ENCODE data around the gene TOMM5.
A peak's percentile ranks its signal among the peaks of the same experiment; 100 is the strongest.
"Not testable (repeated sequence)": the region's sequence is repeated elsewhere in the genome, so short reads cannot be mapped to it uniquely, and the experiment has no call there.

TOMM5 gene

DNA sequence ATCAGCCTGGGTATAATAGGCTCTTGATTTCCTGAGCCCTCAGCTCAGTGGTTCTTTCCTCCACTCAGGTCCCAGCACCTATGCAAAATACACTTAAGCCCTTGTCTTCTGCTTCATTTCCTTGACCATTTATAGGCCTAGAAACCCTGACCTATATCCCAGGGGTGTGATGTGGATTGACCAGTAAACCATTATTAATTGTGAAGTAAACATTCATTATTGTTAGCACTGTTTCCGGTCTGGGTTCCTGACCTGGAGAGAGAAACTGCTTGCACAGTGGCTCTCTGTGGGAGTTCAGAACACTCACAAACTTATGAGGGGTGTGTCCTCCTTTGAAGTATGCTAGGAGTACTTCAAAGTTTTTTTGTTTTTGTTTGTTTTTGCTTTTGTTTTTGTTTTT is 19.6 kb upstream of the TOMM5 start:
- DNase-seq (ENCODE audit: low read depth, low spot score), result no peak

DNA sequence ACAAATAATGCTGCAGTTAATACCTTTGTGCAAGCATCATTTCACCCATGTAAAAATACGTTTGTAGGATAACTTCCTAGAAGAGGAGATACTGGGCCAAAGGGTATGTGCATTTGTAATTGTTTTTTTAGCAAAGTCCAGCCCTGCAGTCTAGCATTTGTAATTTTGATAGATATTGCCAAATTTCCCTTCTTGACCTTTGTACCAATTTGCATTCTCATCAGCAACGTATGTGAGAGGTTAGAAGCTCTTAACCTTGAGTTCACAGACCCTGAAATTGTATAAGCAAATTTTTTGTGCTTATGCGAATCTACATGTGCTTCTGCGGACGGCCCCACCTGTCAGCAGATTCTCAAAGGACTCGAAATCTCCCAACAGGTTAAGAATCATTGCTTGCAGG is 18.6 kb upstream of the TOMM5 start:
- DNase-seq (ENCODE audit: low read depth, low spot score), result no peak

DNA sequence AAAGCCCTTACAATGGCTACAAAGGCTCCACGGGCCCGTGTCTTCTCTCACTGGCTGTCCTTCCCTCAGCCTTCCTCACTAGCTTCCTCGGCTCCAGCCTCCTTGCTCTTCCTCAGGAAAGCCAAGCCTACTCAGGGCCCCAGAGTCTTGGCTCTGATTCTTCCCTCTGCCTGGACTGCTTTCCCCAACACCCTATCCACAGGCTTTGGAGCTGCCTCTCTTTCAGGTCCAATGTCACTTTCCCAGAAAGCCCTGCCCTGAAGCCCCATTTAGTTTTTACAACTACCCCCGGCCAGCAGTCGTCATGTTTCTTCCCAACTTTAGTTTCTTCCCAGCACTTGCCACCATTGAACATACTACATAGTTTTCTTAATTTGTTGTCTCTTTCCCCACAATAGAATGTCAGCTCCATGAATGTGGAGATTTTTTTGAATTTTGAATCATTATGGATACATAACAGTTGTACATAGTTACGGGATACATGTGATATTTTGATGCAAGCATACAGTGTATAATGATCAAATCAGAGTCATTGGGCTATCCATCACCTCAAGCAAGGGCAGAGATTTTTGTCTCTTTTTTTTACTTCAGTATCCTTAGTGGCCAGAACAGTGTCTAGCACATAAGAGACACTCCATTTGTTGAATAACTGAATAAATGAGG is 17.5 kb upstream of the TOMM5 start:
- no peak for DNase-seq (ENCODE audit: low read depth, low spot score)

DNA sequence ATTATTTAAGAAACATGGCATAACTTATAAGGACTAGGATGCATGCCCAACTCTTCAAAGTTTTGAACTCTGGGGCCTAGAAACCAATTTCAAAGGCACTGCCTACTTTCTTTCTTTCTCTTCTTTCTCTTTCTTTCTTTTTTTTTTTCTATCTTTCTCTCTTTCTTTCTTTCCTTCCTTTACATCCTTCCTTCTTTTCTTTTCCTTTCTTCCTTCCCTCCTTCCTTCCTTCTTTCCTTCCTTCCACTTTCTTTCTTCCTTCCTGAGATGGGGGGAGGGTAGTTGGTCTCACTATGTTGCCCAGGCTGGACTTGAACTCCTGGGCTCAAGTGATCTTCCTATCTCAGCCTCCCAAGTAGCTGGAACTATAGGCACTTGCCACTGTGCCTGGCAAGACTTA is 15.9 kb upstream of the TOMM5 start:
- DNase-seq (ENCODE audit: low read depth, low spot score), result no peak

DNA sequence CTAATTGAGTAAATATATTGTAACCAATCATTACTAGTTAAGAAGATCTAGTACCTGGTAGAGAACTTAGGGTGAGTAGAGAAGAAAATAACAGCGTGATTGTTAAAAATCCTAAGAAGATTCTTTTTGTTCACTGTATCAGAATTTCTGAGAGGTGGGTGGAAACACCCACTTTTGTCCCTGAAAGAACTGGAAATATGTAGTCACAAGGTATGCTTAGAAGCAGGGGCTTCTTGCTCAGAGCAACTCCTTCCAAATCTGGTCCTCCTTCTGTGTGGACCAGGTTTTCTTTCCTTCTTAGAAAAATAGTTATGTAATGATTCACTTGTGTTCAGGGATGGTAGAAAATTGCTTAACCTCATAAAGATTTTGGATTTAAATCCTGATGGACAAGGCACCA is 11.9 kb upstream of the TOMM5 start:
- DNase-seq (ENCODE audit: low read depth, low spot score), result no peak

DNA sequence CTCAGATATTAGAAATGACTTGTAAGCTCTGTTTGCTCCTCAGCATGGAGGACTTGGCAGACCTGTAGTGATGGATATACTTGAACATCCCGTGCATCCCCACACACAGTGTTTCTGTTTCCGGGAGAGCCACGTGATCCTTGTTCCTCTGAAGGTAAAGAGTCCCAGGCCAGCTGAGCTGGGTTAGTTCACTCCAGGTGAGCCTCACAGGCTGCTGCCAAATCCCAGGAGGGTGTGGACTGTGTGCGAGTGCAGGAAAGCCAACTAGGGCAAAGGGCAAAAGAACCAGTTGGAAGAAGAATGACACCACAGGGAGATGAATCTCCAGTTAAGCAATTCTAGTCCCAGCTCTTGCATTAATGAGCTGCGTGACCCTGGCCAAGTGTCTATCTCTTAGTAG is 10.4 kb upstream of the TOMM5 start:
- no peak for DNase-seq (ENCODE audit: low read depth, low spot score)

DNA sequence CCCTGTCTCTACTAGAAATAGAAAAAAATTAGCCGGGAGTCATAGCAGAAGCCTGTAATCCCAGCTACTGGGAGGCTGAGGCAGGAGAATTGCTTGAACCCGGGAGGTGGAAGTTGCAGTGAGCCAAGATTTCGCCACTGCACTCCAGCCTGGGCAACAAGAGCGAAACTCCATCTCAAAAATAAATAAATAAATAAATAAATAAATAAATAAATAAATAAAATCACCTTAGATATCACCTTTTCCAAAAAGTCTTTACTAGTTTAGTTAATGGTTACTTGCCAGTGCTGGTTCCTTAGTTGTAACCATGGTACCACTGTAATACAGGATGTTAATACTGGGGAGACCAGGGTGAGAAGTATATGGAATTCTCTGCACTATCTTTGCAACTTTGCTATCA is 9.7 kb upstream of the TOMM5 start:
- not testable (repeated sequence) for DNase-seq (ENCODE audit: low read depth, low spot score)

DNA sequence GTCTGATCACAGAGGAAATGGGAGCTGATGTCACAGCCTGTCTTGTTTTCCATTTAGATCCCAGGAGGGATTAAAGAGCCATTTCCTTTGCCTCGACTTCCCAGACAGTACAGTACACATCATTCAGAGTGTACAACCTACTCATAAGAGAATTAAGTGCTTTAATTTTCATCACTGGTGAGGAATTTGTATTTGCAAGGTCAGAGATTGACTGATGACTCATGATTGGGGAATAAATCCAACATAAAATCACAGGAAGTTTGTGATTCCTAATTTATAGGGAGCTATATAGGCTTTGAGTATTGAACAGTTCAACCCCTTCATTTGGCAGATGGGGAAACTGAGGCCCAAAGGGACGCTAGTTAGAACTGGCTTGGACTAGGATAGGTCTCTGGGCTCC is 4.1 kb upstream of the TOMM5 start:
- no peak for DNase-seq (ENCODE audit: low read depth, low spot score)

DNA sequence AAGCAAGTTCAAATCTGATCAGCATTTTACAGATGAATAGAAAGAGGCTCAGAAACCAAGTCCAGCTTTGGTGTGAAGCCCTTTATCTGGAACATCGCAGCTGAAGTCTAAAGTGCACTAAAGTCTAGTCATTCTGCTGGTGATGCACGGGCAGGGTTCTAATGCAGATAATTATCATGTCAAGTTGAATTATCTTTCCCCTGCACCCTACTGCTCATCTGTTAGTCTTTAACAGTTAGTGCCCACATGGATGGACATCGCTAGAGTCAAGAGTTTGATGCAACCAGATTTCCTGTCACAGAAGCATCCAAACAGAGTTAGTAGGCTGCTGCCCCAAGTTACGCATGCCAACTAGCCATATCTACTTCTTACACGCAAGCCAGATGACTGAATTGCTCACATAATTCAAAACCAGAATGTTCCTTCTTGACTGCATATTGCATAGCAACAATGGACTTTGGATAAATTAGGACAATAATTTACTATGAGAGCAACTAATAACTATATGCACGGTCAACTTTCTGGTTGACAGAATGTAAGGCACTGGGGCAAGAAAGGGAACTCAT is 1.6 kb upstream of the TOMM5 start:
- DNase-seq (ENCODE audit: low read depth, low spot score), result no peak

DNA sequence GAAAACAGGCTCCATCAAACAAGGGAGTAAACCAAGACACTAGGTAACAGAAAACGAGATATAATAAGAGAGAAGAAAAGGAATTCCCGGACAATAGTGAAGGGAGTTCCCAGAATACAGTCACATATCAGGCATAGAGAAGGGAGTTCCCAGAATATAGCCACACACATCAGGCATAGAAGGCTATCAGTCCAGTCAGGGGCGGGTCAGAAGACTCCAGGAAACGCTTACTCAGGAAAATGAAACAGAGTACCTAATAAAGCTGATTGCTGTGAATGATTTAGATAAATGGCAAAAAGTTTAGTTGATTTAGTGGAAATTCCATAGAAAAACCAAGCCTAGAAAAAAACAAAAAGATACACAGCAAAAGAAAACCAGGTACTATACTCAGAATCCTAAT is 4.9 kb downstream of the TOMM5 start:
- no peak for DNase-seq (ENCODE audit: low read depth, low spot score)

DNA sequence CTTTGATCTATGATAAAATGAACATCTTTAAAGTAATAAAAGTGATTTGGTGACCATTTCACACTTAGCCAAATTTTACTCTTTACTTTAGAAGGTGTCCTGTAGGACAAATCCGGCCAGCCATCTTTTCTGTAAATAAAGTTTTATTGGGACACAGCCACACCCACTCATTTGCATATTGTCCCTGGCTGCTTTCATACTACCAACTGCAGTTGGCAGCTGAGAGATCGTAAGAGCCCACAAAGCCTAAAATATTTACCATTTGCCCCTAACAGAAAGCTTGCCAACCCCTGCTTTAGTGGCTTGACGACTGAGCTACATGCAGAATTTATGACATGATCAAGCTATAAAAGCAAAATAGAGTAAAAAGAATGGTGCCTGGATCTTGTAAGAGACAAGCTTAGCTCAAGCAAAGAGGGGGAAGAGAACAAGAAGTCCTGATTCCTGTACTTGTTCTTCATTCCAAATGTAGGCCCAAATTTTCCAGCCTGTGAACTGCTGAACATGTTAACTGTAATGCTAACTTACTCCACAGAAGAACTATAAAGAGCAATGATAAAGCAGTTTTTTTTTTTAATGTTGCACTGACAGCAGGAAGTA is 8.8 kb downstream of the TOMM5 start:
- DNase-seq (ENCODE audit: low read depth, low spot score), result no peak

DNA sequence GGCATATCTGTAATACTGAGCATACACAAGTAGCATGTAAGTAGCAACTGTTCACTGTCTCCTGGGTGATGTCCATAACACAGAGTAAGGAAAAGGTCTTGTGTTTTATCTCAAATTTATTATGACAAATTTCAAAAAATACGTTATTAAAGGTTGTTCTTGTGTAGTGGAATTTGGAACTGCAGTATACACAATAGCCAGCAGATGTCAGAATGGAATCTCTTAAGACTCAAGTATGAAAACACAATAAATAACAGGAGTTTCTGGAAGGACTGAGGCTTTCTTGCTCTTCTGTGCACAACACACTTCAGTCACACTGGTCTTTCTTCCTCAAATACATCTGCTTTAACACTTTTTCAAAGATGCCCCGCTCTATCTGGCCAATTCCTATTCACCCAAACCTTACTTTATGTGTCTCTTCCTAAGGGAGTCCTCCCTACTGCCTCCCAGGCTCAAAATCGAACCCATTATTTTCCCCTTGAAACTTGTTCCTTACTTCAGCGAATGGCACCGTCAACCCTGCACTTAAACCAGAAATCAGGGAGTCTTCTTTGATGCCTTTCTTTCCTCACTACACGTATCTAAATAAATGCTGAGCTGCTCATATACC is 9.7 kb downstream of the TOMM5 start:
- DNase-seq (ENCODE audit: low read depth, low spot score), result peak; percentile 71

DNA sequence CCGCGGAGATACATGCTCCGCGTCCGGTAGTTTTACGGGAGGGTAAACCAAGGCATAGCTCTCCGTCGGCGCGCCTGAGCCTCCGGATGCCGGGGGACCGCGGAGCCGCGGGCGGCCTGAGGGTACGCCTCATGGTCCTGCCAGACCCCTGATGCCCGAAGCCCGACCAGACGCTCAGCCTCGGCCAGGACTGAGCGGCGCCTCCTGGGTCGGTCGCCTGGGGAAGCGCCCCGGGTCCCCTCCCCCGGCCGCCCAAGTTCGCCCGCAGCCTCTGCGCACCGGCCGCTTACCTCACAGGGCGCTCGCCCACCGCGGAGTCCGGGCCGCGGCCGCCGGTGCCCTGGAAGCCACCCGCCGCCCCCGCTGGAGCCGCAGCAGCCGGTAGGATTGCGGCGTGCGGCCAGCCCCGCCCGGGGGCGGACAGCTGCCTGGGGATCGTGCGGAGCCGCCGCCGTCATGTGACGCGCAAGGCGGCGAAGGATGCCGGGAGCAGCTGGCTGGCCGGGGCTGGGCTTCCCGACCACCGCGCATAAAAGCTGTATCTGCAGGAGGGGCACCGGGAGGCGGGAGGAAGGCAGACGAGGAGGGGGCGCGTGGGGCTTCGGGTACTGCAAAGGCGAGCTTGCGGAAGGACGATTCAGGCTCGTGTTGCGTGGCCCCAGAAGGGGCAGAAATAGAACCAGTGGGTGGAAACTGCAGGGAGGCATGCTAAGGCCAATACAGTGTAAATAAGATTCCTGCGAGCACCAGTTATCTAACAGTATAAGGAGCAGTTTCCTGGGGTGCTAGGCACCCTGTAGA is 16.3 kb downstream of the TOMM5 start, which contains the start of gene FBXO10:
TSS of gene FBXO10 (minus strand) at position 460 of the 801 bp plus-strand sequence. CDS start 34,612 bp downstream, outside the sequence.
- peak; percentile 91 for DNase-seq (ENCODE audit: low read depth, low spot score)

DNA sequence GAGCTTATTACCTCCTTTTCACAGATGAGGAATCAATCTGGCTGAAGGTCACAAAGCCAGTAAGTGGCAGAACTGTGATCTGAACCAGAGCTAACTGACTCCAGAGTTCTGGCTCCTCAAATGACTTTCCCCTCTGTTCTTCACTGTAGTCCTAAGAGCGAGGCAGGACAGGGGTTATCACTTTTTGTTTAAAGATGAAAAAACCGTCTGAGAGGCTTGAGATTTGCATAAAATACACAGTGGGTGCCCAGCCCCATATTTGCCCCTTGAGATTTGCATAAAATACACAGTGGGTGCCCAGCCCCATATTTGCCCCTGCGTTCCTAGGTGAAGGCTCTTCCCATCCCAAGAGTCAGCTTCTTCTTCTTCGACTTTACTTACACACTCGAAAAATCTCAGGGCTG is 16.9 kb downstream of the TOMM5 start:
- peak; percentile 20 for DNase-seq (ENCODE audit: low read depth, low spot score)

DNA sequence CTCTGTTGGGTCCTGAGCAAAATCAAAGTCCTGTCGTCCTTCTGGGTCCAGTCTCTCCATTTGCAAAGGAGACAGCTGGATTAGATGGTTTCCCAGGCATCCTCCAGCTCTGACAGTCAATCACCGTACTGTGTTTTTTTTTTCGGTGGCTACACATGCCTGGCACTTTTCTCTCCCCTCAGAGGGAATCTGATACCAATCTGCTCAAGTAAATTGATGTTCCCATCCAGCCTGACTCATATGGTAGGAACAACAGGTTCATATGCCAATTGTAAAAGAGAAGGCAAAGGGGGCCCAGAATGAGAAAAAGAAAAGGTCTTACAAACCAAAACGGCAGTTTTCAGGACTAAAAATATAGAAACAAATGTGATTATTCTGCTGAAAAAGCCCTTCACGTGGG is 17.4 kb downstream of the TOMM5 start:
- peak; percentile 14 for DNase-seq (ENCODE audit: low read depth, low spot score)

DNA sequence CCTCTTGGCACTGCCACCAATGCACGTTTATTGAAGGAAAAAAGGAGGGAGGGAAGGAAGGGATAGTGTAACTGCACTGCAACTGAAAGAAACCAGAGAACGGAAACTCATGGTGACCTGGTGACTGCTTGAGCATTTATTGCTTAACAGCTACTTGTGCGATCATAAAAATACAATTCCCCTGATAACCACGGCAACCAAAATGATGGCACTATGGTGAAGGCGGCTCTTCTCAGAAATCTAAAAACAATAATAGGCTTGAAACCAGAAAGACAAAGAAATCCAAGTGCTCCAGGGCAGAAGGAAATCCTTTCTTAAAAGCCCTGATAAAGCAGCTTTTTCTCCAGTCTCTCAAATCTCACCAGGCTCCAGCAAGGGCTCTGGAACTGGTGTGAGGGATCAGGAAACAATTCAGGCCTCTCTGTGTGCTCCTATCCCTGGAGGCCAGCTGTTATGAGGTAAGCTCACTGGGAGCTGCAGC is 18.1 kb downstream of the TOMM5 start:
- no peak for DNase-seq (ENCODE audit: low read depth, low spot score)

DNA sequence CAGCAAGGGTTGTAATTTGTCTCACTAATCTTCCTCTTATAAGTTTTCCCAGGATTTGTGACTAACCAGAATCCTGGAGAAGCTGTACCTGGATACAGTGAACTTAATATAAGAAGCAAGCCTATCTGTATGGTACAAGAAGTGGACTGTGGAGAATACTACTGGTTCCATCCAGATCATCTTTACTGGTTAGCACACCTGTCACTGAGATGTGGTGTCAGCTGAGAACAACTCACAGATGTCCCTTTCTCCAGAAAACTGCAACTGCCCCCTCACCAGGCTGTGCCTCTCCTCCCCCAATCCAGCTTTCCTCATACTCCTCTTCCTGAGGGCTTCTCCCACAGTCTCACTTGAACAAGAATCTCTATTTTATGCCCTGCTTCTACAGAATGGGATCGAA is 21.1 kb downstream of the TOMM5 start:
- DNase-seq (ENCODE audit: low read depth, low spot score), result no peak

DNA sequence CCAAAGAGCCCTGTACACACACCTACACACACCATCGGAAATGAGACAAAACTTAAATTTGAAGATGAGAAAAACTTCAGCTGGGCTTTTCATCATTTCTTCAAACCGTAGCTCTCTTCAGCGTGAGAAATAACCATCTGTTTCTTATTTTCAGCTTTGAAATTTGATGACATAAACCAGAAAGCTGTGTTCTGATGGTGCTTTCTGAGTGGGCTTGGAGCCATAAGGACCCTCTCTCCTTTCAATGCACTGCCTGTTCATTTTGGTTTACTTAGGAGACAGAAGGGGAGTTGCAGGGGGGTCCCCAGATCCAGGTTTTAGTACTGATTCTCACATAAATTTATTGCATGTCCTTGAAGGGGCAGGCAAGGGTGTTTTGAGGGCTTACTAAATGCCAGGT is 25.7 kb downstream of the TOMM5 start:
- DNase-seq (ENCODE audit: low read depth, low spot score), result no peak

DNA sequence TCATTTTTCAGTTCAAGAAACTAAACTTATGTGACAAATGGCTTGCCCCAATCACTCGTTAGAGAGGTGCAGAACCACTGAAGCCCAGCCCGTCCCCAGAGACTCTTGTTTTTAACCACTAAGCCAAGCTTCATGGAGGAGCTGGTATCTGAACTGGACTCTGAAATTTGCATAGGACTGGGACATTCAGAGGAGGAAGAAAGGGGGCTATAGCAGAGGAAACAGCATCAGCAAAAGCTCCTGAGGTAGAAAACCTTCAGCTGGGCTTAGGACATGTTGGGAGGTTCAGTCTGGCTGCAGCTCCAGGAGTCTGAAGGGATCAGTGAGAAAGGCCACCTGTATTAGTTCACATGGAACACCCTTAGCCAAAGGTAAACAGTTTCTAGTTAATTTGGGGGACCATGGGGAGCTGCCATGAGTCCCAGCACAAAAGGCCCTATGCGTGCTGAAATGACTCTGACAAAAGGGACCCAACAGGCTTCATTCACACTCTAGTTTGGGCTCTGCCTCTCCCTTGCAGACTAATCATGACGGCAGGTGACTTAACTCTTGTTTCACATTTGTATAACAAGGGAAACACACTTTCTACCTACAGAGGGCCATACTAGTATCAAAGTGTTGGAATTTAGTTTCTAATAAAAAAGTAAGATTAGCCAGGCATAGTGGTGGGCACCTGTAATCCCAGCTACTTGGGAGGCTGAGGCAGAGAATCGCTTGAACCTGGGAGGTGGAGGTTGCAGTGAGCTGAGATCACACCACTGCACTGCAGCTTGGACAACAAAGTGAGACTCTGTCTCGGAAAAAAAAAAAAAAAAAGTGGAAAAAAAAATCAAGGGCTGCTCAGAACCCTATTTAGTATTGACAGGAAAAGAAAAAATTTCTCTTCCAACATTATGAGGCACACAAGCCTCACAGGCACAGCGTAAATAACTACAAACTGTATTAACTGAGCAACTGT is 26.5 kb downstream of the TOMM5 start:
- DNase-seq (ENCODE audit: low read depth, low spot score), result no peak

DNA sequence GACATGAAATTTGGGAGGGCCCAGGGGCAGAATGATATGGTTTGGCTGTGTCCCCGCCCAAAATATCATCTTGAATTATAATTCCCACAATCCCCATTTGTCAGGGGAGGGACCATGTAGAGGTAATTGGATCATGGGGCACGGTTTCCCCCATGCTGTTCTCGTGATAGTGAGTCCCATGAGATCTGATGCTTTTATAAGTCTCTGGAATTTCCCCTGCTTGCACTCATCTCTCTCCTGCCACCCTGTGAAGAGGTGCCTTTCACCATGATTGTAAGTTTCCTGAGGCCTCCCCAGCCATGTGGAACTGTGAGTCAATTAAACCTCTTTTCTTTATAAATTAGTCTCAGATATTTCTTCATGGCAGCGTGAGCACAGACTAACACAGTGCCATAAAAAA is 27.5 kb downstream of the TOMM5 start:
- no peak for DNase-seq (ENCODE audit: low read depth, low spot score)

Data from astrocyte of the hippocampus (primary cell).